Measurements from ENCODE around the gene RBM23. TPM values are rescaled to one million over a fixed set of nuclear protein-coding genes. Genes with fewer than 3 reads are reported as not detected.
"Not testable (repeated sequence)": the region's sequence is repeated elsewhere in the genome, so short reads cannot be mapped to it uniquely, and the experiment has no call there.

Gene RBM23
- total RNA-seq, result 35.4 TPM

DNA sequence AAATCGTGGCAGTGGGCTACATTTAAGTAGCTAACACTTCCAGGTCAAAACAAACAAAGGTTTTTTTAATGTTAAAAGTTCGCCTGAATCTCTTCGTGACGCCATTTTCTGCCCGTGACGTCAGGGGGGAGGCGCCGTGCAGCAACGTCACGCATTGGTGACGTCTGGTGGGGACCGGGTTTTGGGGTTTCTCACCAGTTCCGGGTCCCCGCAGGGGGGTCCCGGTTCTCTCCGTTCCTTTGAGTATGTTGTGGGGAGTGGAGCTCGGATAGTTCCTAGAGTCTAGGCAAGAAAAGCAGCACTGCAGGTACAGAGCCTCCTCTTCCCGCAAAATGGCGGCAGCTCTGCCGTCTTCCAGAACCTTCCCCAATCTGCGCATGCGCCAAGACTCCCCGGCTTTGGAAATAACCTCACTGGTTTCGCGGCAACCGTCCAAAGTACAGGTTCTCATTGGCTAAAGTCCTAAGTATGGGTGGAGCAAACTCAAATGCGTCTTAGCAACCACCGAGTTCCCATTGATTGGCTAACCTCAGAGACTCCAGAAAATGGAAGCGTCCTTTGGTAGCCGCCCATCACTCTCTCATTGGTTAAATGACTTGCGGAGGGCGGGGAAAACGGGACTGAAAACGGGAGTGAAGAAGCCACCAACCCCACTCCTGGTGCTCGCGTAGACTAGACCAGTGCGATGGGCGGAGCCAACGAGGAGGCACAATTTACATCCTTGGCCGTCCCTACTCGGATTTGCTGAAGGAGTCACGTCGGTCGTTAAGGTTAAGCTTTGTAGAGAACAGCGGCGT is at the start of gene RBM23:
Gene RBM23, minus strand, starts transcription at position 346 of the 797 bp plus-strand sequence.
- peak; percentile 96 for ATAC-seq

- peak; percentile 25 for ATAC-seq
These were observed 47.9 kb upstream of the RBM23 start for GRCh38 chr14:22966783-22967269.

DNA sequence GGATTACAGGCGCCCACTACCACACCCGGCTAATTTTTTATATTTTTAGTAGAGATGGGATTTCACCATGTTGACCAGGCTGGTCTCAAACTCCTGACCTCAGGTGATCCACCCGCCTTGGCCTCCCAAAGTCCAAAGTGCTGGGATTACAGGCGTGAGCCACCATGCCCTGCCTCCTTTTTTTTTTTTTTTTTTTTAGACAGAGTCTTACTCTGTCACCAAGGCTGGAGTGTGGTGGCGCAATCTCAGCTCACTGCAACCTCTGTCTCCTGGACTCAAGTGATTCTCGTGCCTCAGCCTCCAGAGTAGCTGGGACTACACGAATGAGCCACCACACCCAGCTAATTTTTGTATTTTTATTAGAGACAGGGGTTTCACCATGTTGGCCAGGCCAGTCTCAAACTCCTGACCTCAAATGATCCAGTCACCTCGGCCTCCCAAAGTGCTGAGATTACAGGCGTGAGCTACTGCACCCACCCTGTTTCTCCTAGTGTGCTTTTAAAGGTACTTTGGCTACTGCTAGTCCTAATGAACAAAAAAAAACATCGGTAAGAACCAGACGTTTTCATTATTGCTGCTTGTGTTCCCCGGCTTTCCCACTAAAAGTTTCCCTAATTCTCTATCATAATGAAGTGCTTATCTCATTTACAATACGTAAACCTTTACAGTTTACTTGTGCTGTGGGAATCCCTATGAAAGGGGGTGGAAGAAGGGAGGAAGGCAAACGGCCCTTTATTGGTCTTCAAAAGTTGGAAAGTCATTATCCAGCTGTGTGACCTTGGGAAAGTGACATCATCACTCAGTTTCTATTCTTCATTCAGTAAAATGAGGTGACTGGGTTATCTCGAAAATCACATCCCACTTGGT is 47.2 kb upstream of the RBM23 start:
- ATAC-seq, result not testable (repeated sequence)

DNA sequence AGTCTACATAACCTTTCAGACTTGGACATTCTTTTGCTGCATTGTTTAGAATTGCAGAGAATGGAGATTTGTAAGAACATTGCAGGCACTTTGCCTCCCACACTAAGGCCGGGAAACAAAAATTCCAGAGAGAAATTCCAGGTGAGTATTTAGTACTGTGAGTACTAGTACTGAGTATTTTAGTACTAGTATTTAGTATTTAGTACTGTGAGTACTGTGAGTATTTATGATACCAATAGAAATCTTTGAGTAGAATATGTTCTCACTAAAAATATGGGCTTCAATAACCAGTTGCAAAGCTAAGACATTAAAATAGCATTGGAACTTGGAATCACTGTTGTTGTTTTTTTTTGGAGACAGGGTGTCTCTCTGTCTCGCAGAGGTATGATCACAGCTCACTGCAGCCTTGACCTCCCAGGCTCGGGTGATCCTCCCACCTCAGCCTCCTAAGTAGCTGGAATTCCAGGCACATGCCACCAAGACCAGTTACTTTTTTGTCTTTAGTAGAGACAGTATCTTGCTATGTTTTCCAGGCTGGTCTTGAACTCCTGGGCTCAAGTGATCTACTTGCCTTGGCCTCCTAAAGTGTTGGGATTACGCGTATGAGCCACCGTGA is 43.2 kb upstream of the RBM23 start:
- ATAC-seq, result no peak

DNA sequence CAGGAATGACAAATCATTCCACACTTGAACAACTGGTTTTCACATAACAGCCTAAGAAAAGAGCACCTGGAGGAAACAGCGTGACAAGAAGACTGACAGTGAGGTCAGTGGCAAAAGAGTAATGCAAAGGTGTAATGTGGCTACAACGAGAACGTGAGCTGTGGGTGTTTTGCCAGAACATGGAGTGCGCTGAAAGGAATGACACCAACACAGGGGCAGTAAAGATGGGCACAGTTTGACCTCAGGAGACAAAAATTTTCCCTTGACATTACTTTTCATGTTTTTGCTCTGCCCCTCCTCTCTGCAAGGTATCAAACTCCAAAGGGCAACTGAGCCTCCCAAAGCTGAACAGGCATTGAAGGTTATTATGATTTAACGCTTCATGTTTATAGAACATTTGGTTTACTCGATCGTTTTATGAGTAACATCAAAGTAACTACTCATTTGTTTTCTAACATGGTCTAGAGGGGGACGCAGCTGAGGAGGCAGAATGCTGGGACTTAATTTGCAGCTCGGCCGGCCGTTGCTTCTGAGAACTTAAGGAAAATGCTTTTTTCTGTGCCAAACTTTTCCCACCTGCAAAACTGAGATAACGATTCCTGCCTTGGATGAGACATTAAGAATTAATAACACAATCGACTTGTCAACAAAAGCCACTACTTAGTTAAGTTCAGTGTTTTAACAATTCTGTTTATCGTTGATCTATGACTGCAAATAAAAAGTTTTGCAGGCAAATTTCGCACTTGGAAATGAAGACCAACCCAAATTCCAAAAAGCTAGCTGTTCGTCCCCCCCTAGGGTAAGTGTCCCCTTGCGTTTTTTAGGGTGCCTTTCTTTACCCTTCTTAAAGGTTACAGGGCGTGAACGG is 37.0 kb upstream of the RBM23 start:
- ATAC-seq, result peak; percentile 56

DNA sequence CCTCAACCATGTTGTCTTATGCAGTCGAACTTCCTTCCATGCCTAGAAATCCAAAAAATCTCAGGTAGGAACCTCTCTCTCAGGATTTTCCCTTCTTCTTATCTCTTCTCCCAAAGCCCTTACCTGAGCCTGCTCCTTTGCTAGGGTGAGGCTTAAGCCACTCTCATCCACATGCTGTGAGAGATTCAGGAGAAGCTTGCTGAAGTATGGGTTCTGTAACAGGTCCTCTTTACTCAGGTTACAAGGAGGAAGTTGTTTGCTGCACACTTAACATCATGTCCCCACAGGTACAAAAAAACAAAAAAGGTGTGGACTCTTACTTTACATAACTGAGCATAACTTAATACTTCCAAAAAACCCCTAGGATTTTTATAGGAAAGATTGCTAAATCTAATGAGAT is 33.5 kb upstream of the RBM23 start:
- no peak for ATAC-seq

GRCh38 chr14:22951795-22952194 is 32.8 kb upstream of the RBM23 start:
- not testable (repeated sequence) for ATAC-seq

DNA sequence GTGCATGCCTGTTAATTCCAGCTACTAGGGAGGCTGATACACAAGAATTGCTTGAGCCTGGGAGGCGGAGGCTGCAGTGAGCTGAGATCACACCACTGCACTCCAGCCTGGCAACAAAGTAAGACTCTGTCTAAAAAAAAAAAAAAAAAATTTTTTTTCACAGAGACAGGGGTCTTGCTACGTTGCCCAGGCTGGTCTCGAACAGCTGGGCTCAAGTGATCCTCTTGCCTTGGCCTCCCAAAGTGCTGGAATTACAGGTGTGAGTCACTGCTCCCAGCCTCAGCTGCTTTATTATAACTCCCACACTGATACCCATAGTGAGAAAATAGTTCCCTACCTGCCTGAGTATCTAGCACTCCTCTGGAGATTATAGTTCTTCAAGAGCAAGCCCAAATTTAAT is 26.7 kb upstream of the RBM23 start:
- ATAC-seq, result no peak

- ATAC-seq, result no peak
These were observed 20.7 kb upstream of the RBM23 start for GRCh38 chr14:22939684-22940083.

GRCh38 chr14:22935156-22935555 is 16.2 kb upstream of the RBM23 start:
- ATAC-seq, result no peak

DNA sequence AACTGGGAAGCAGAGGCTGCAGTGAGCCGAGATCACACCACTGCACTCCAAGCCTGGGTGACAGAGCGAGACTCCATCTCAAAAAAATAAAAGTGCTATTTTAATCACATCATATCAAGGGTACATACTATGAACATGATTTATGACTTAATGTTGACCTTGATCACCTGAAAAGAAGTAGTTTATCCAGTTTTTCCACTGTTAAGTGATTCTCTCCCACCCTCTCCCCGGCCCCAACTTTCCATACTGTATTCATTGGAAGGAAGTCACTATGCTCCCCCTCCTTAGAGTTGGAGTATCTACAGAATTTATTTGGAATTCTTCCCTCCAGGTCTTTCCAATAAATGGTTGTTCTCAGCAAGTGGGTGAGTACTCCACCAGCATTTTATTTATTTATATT is 13.2 kb upstream of the RBM23 start:
- ATAC-seq, result no peak

GRCh38 chr14:22929961-22930364 is 11.0 kb upstream of the RBM23 start:
- no peak for ATAC-seq

DNA sequence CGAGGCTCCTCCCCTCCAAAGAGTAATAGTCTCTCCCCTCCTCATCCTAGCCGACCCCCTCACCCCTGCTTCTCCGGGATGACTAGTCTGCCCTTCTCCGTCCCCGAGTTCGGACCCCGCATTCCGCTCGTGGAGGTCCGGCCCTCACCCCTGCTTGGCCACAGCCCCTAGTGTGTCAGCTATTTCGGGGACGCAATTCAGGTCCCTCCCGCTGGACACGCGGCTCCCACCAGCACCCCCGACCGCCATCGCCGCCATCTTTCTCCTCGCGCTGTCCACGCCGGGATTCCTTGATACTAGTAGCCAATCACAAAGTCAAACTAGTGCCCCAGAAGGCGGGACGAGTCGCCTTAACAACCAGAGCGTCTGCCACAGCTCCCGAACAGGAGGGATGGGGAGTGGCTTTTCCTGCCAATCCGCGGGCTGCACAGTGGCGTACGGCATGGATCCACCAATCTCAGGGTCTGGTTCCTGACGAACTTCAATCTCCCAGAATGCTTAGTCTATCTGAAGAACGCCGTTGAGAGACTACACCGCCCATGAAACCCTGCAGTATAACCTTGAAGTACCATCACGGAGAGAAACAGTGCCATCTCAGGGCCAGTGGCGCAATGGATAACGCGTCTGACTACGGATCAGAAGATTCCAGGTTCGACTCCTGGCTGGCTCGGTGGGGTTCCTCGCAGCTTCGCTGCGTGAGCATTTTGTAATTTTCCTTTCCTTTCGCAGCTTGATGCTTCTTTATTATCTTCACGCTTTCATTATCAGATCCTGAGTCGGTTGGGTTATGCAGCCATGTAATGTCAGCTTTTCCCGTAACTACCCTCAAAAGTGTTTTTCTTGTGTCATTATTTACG is 10.4 kb upstream of the RBM23 start, which contains the start of gene PRMT5:
Gene PRMT5, minus strand, starts transcription at position 273 of the 857 bp plus-strand sequence. Its CDS starts 15 bp downstream, at position 258.
- ATAC-seq, result peak; percentile 98

GRCh38 chr14:22928237-22929103 is 9.5 kb upstream of the RBM23 start:
- no peak for ATAC-seq

GRCh38 chr14:22926316-22926715 is 7.4 kb upstream of the RBM23 start:
- peak; percentile 20 for ATAC-seq

- no peak for ATAC-seq
These were observed 6.6 kb upstream of the RBM23 start for GRCh38 chr14:22925513-22925912.

GRCh38 chr14:22923746-22924145 is 4.8 kb upstream of the RBM23 start:
- ATAC-seq, result no peak

DNA sequence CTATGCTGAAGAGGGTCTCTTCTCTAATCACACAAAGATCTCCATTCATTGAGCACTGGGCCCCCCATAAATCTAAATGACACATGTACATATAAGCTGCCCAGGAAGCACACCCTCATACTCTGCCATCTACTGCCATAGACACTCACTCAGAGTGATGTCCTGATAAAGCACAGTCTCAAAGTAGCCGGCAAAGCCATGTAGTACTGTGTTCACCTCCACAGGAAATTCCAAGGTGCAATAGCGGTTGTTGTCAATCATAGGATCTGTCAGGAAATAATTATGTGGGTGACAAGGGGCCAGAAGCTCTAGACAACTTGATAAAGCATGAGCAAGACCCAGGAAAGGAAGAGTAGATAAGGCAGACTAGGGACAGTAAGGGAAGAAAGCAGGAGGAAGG is 3.3 kb upstream of the RBM23 start:
- ATAC-seq, result no peak

- ATAC-seq, result no peak
These were observed 1.7 kb upstream of the RBM23 start for GRCh38 chr14:22920697-22921096.

- no peak for ATAC-seq
These were observed 612 bp upstream of the RBM23 start for GRCh38 chr14:22919601-22919921.

Measured in esophagus mucosa (tissue), 1 donor.